GM23248 (cell line): ENCODE results near the gene RICTOR. TPM values are rescaled to one million over a fixed set of nuclear protein-coding genes. Genes with fewer than 3 reads are reported as not detected.
"Not testable (repeated sequence)": the region's sequence is repeated elsewhere in the genome, so short reads cannot be mapped to it uniquely, and the experiment has no call there.

ENCODE experiments used
- DNase-seq: peaks from one replicate; pipeline ENCODE4 v3.0.0-alpha.2; 2015
- H2AFZ ChIP-seq: fragments of 200-600 bp; sonication (generic); 2 replicates; pipeline ENCODE4 v1.6.1; 2016; ENCODE audit warnings: antibody characterized with exemption
- H3F3A ChIP-seq: fragments of 200-600 bp; sonication (generic); 2 replicates; pipeline ENCODE4 v1.6.1; 2016; ENCODE audit warnings: mild to moderate bottlenecking, antibody characterized with exemption, mixed run types; ENCODE audit not compliant: insufficient read depth
- H3K27ac ChIP-seq: fragments of 200-600 bp; sonication (generic); 2 replicates; pipeline ENCODE4 v1.5.1; 2016; ENCODE audit warnings: mild to moderate bottlenecking
- H3K27me3 ChIP-seq: fragments of 200-600 bp; sonication (generic); replicated peaks from 2 replicates; pipeline ENCODE4 v1.6.1; 2016; ENCODE audit warnings: mild to moderate bottlenecking; ENCODE audit not compliant: insufficient read depth
- H3K36me3 ChIP-seq: fragments of 200-600 bp; sonication (generic); 2 replicates; pipeline ENCODE4 v1.6.1; 2016; ENCODE audit warnings: low read depth, mild to moderate bottlenecking
- H3K4me1 ChIP-seq: fragments of 200-600 bp; sonication (generic); 2 replicates; pipeline ENCODE4 v1.6.1; 2016; ENCODE audit warnings: mild to moderate bottlenecking; ENCODE audit not compliant: insufficient read depth
- H3K4me2 ChIP-seq: fragments of 200-600 bp; sonication (generic); one replicate; pipeline ENCODE4 v1.6.1; 2016; ENCODE audit warnings: mild to moderate bottlenecking; ENCODE audit not compliant: unreplicated experiment
- H3K4me3 ChIP-seq: fragments of 200-600 bp; sonication (generic); 2 replicates; pipeline ENCODE4 v1.5.1; 2016; ENCODE audit warnings: mild to moderate bottlenecking
- H3K79me2 ChIP-seq: fragments of 200-600 bp; sonication (generic); 2 replicates; pipeline ENCODE4 v1.6.1; 2016; ENCODE audit warnings: mild to moderate bottlenecking; ENCODE audit not compliant: insufficient read depth
- H3K9ac ChIP-seq: fragments of 200-600 bp; sonication (generic); 2 replicates; pipeline ENCODE4 v1.6.1; 2016; ENCODE audit warnings: mild to moderate bottlenecking
- H3K9me2 ChIP-seq: fragments of 200-600 bp; sonication (generic); 2 replicates; pipeline ENCODE4 v1.6.1; 2016; ENCODE audit warnings: mixed run types, mild to moderate bottlenecking, moderate library complexity; ENCODE audit not compliant: insufficient read depth
- H3K9me3 ChIP-seq: fragments of 200-600 bp; sonication (generic); one replicate; pipeline ENCODE4 v1.6.1; 2017; ENCODE audit warnings: low read depth
- H4K20me1 ChIP-seq: fragments of 200-600 bp; sonication (generic); 2 replicates; pipeline ENCODE4 v1.6.0; 2016; ENCODE audit not compliant: insufficient read depth
- EZH2 ChIP-seq: fragments of 200-600 bp; sonication (generic); IDR thresholded peaks from 2 replicates; pipeline ENCODE4 v1.6.1; 2018; ENCODE audit warnings: antibody characterized with exemption, mild to moderate bottlenecking; ENCODE audit not compliant: insufficient read depth, poor library complexity, severe bottlenecking
- EZH2phosphoT487 ChIP-seq: fragments of 200-600 bp; sonication (generic); IDR thresholded peaks from 2 replicates; pipeline ENCODE4 v1.6.1; 2018; ENCODE audit warnings: antibody characterized with exemption, moderate library complexity, mild to moderate bottlenecking, low read depth; ENCODE audit not compliant: insufficient read depth
- WGBS, 2 experiments: methylation state at CpG; one replicate each; pipeline ENCODE4 v1.1.6; 2015 to 2017; ENCODE audit warnings: low lambda C conversion rate in 2 of 2, low coverage in 1 of 2; ENCODE audit errors: missing lambda C conversion rate in 2 of 2; 5-methylcytosine and 5-hydroxymethylcytosine counted together
- in situ Hi-C: fragments of 300-500 bp; cut with MboI; formaldehyde crosslinking; loops from 2 replicates; pipeline ENCODE4 v1.15.0; 2020
- polyA plus RNA-seq: library from polyadenylated mRNA; unstranded; fragments of >200 nt; fragmentation: Nextera tagmentation; extraction: Ambion mirVana; gene quantifications from 2 replicates; pipeline ENCODE4 v1.2.1, GENCODE V29; 2016
- total RNA-seq: library from RNA; depleted of rRNA; stranded (reverse); fragments of >200 nt; shearing (Covaris generic); gene quantifications from 2 replicates; pipeline ENCODE4 v1.2.3, GENCODE V29; 2014

Gene RICTOR
- total and polyA plus RNA-seq, 2 experiments from 2014 or later: 5.7 to 12.5 TPM

GRCh38 chr5:39016587-39017275 lies 57.5 kb downstream of the RICTOR start:
- Histone ChIP-seq H3F3A (peaks cover 47% of the 10 kb centered on the region), H3K9me2 (no peaks in the 10 kb centered on the region), H3K4me2 (peak overlapping the region; percentile 58), H3K4me1 (peaks cover 50% of the 10 kb centered on the region), H2AFZ (no peak overlapping the region), H3K9me3 (no peaks in the 10 kb centered on the region), H3K27ac (peak overlapping the region; percentile 70), H3K79me2 (peaks cover 68% of the 10 kb centered on the region), H3K9ac (no peak overlapping the region), H4K20me1 (no peaks in the 10 kb centered on the region), H3K36me3 (no peaks in the 10 kb centered on the region), H3K4me3 (no peak overlapping the region), H3K27me3 (no peaks in the 10 kb centered on the region)
- TF ChIP-seq EZH2: no peak
- TF ChIP-seq EZH2phosphoT487: no peak
- DNase-seq: peak; percentile 28
- WGBS, 2 experiments: 98 to 100% methylated on average over 1 of the region's 1 CpG
- in situ Hi-C loops: no loop called here

- Histone ChIP-seq H3K9me2 (no peaks in the 10 kb centered on the region), H3K4me1 (peaks cover 46% of the 10 kb centered on the region), H3K27me3 (no peaks in the 10 kb centered on the region), H3K9ac (peak overlapping the region; percentile 44), H3K27ac (peak overlapping the region; percentile 70), H4K20me1 (no peaks in the 10 kb centered on the region), H3K79me2 (peaks cover 66% of the 10 kb centered on the region), H3K36me3 (no peaks in the 10 kb centered on the region), H3F3A (peaks cover 47% of the 10 kb centered on the region), H3K4me2 (peak overlapping the region; percentile 58), H3K4me3 (0 out of 2 replicates have a peak overlapping the region, but pooled peaks have one; percentile 3), H3K9me3 (no peaks in the 10 kb centered on the region), H2AFZ (no peak overlapping the region)
- no peak for TF ChIP-seq EZH2
- in situ Hi-C loops: no loop called here
- 48 to 69% methylated on average over 4 of the region's 4 CpGs for WGBS, 2 experiments
- DNase-seq: peak; percentile 86
Measured at GRCh38 chr5:39015743-39016586, 58.2 kb downstream of the RICTOR start.

- Histone ChIP-seq H3K79me2 (peaks cover 66% of the 10 kb centered on the region), H3K9me2 (no peaks in the 10 kb centered on the region), H4K20me1 (no peaks in the 10 kb centered on the region), H3K27me3 (no peaks in the 10 kb centered on the region), H3K9me3 (no peaks in the 10 kb centered on the region), H3K27ac (peak overlapping the region; percentile 70), H3K4me3 (no peak overlapping the region), H3K9ac (peak overlapping the region; percentile 44; the same call in 1 of the 2 replicates), H3K36me3 (no peaks in the 10 kb centered on the region), H2AFZ (no peak overlapping the region), H3K4me2 (peak overlapping the region; percentile 58), H3K4me1 (peaks cover 46% of the 10 kb centered on the region), H3F3A (peaks cover 47% of the 10 kb centered on the region)
- DNase-seq: peak; percentile 86
- TF ChIP-seq EZH2phosphoT487 (no peak), EZH2 (no peak)
- WGBS, 2 experiments: 0 to 1% methylated on average over 2 of the region's 2 CpGs
- in situ Hi-C loops: no loop called here
Measured at GRCh38 chr5:39014561-39014960, 59.6 kb downstream of the RICTOR start.

GRCh38 chr5:39013938-39014337 lies 60.3 kb downstream of the RICTOR start:
- Histone ChIP-seq H3K27ac (peak overlapping the region; percentile 70), H3K79me2 (peaks cover 66% of the 10 kb centered on the region), H3K4me1 (peaks cover 46% of the 10 kb centered on the region), H3K9me2 (no peaks in the 10 kb centered on the region), H3F3A (peaks cover 47% of the 10 kb centered on the region), H2AFZ (no peak overlapping the region), H4K20me1 (no peaks in the 10 kb centered on the region), H3K4me3 (no peak overlapping the region), H3K4me2 (peak overlapping the region; percentile 58), H3K9ac (peak overlapping the region; percentile 34; the same call in 1 of the 2 replicates), H3K27me3 (no peaks in the 10 kb centered on the region), H3K36me3 (no peaks in the 10 kb centered on the region), H3K9me3 (no peaks in the 10 kb centered on the region)
- TF ChIP-seq EZH2phosphoT487 (no peak), EZH2 (no peak)
- 61% methylated on average over 2 of the region's 2 CpGs for WGBS, 2 experiments
- peak; percentile 33 for DNase-seq
- in situ Hi-C loops: no loop called here

GRCh38 chr5:39010958-39011357 lies 63.2 kb downstream of the RICTOR start:
- Histone ChIP-seq H3K4me1 (peaks cover 36% of the 10 kb centered on the region), H3K79me2 (peaks cover 69% of the 10 kb centered on the region), H3F3A (peaks cover 31% of the 10 kb centered on the region)
- H3K4me3 ChIP-seq, H3K9me3 ChIP-seq, H3K27me3 ChIP-seq, H3K36me3 ChIP-seq, H3K27ac ChIP-seq, H3K9me2 ChIP-seq, H2AFZ ChIP-seq, H3K9ac ChIP-seq, DNase-seq, H3K4me2 ChIP-seq, H4K20me1 ChIP-seq, in situ Hi-C loops: not testable (repeated sequence)
- WGBS, 2 experiments: 97 to 100% methylated on average over 2 of the region's 2 CpGs
